ENCODE results near the gene EDC3. TPM values are rescaled to one million over a fixed set of nuclear protein-coding genes. Genes with fewer than 3 reads are reported as not detected.

The EDC3 gene
- total and polyA plus RNA-seq, 9 of the 15 experiments (the other 6 are each of a cell fraction or from before 2014, with no cell fraction given): 11.7 to 63.9 (median 32.8) TPM

GRCh38 chr15:74653426-74654102 lies 42.3 kb downstream of the EDC3 start:
- BruUV-seq (replicated peaks): no TSS peak
- peaks cover 21% of the 10 kb centered on the region; the same call in 2 of the 3 replicates for H3K36me3 ChIP-seq (ENCODE audit: control insufficient read depth, insufficient read depth, low read length)
- no peak for TF ChIP-seq HES1 (IDR thresholded peaks at IDR 0.05; ENCODE audit: low read depth)
- no peak for TF ChIP-seq AFF1 (IDR thresholded peaks at IDR 0.05; ENCODE audit: low read depth in 1 of 2, partially characterized antibody in 2 of 2)
- no peak for TF ChIP-seq ZNF347 (CRISPR knock-in tag; IDR thresholded peaks at IDR 0.05; ENCODE audit: low read depth)
- TF ChIP-seq ZZZ3 (IDR thresholded peaks at IDR 0.05): no peak
- TF ChIP-seq LARP7 (IDR thresholded peaks at IDR 0.05): no peak
- no peak for TF ChIP-seq ZBTB26 (CRISPR knock-in tag; IDR thresholded peaks at IDR 0.05)
- TF ChIP-seq YY1 (IDR thresholded peaks at IDR 0.05; ENCODE audit: borderline replicate concordance in 1 of 3, control insufficient read depth in 1 of 3, extremely low read depth in 1 of 3, insufficient read depth in 3 of 3, insufficient read length in 1 of 3, insufficient replicate concordance in 2 of 3, low read depth in 1 of 3, low read length in 2 of 3): no peak
- TF ChIP-seq KAT2B (IDR thresholded peaks at IDR 0.05; ENCODE audit: low read depth, low read length): no peak
- TF ChIP-seq BRCA1 (IDR thresholded peaks at IDR 0.05): no peak
- no peak for TF ChIP-seq BRCA1 (CRISPR knock-in tag; IDR thresholded peaks at IDR 0.05)
- no peak for TF ChIP-seq HMBOX1 (IDR thresholded peaks at IDR 0.05)
- no peak for TF ChIP-seq ZNF431 (CRISPR knock-in tag; IDR thresholded peaks at IDR 0.05)
- TF ChIP-seq SREBF1 (IDR thresholded peaks at IDR 0.05; ENCODE audit: borderline replicate concordance, low read depth, low read length): no peak
- TF ChIP-seq CREB1 (IDR thresholded peaks at IDR 0.05): no peak
- no peak for TF ChIP-seq CREB1 (CRISPR knock-in tag; IDR thresholded peaks at IDR 0.05)

More at GRCh38 chr15:74653426-74654102, 42.3 kb downstream of the EDC3 start:
- CTCF ChIA-PET (ENCODE audit: low intra/inter-chr PET ratio): interaction anchor here (0.9 kb wide), 1 partner anchor 19 kb away, joined by 3 read pairs; no protein-coding TSS in a partner anchor
- H3K27me3 ChIP-seq (ENCODE audit: control insufficient read depth in 2 of 2, insufficient read depth in 2 of 2, low read length in 2 of 2): no peaks in the 10 kb centered on the region
- H3K4me2 ChIP-seq (ENCODE audit: insufficient read depth, low read length): no peak overlapping the region
- no peaks in the 10 kb centered on the region for H3K9me3 ChIP-seq (replicated peaks; ENCODE audit: control insufficient read depth, insufficient read depth, low read depth, low read length)
- H3K4me1 ChIP-seq (replicated peaks in 1 of 2; ENCODE audit: control insufficient read depth in 2 of 2, insufficient read depth in 2 of 2, low read length in 2 of 2): peaks cover 0 to 5% of the 10 kb centered on the region in 2 experiments; a peak in 1 of 5 replicates
- H4K20me1 ChIP-seq (replicated peaks; ENCODE audit: control insufficient read depth, insufficient read depth, low read length): peaks cover 7% of the 10 kb centered on the region; the same call in 1 of the 2 replicates
- no peaks in the 10 kb centered on the region; the same call in 2 of the 3 replicates for H3K79me2 ChIP-seq (ENCODE audit: control insufficient read depth, insufficient read depth, low read length)
- WGBS (ENCODE audit: insufficient coverage, low coverage, missing lambda C conversion rate): 82% methylated on average over 6 of the region's 7 CpGs
- no peak overlapping the region for H3K27ac ChIP-seq (ENCODE audit: extremely low read depth, low read depth, low read length)
- POLR2A ChIA-PET: interaction anchor here (0.8 to 1.4 kb wide), 3 partner anchors 12 to 42 kb away, joined by 3 read pairs; partner anchors contain the start of gene EDC3
- H3K9ac ChIP-seq (ENCODE audit: insufficient read depth in 1 of 2, low read depth in 2 of 2, low read length in 2 of 2): no peak overlapping the region
- no peaks in the 10 kb centered on the region for H3K9me1 ChIP-seq (ENCODE audit: control insufficient read depth, insufficient read depth, low read length)
- no peak overlapping the region for H3K4me3 ChIP-seq
- in situ Hi-C loops (cut with MboI) (no loop called here), intact Hi-C loops (cut with micrococcal nuclease) (no loop called here)
- DNase-seq (ENCODE audit: extremely low read depth in 1 of 4, low spot score in 3 of 4) (no peak), FAIRE-seq (no peak), ATAC-seq (no peak)
- H2AFZ ChIP-seq (ENCODE audit: low read depth, low read length): no peak overlapping the region

Data from K562 (cell line).